Daoy (cell line): ENCODE measurements around the gene FPGS. TPM values are rescaled to one million over a fixed set of nuclear protein-coding genes. Genes with fewer than 3 reads are reported as not detected.
"Not testable (repeated sequence)": the region's sequence is repeated elsewhere in the genome, so short reads cannot be mapped to it uniquely, and the experiment has no call there.

Experiments
- DNase-seq: peaks from one replicate; pipeline ENCODE4 v3.0.0-alpha.2; 2015; ENCODE audit warnings: low read depth
- total RNA-seq: library from RNA; depleted of rRNA; stranded (reverse); fragments of >200 nt; shearing (Covaris generic); gene quantifications from 2 replicates; pipeline ENCODE4 v1.2.3, GENCODE V29; 2014

Gene FPGS
- total RNA-seq, 1 experiment from 2014 or later = 117 TPM

DNA sequence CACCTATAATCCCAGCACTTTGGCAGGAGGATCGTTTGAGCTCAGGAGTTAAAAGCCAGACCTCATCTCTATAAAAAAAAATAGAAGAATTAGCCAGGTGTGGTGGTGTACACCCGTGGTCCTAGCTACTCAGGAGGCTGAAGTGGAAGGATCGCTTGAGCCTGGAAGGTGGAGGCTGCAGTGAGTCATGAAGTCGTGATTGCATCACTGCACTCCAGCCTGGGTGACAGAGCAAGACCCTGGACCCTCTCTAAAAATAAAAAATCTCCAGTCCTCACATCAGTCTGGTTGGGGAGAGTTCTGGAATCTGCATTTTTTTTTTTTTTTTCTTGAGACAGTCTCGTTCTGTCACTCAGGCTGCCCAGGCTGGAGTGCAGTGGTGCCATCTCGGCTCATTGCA, 9.3 kb downstream of the FPGS start:
- DNase-seq = no peak

DNA sequence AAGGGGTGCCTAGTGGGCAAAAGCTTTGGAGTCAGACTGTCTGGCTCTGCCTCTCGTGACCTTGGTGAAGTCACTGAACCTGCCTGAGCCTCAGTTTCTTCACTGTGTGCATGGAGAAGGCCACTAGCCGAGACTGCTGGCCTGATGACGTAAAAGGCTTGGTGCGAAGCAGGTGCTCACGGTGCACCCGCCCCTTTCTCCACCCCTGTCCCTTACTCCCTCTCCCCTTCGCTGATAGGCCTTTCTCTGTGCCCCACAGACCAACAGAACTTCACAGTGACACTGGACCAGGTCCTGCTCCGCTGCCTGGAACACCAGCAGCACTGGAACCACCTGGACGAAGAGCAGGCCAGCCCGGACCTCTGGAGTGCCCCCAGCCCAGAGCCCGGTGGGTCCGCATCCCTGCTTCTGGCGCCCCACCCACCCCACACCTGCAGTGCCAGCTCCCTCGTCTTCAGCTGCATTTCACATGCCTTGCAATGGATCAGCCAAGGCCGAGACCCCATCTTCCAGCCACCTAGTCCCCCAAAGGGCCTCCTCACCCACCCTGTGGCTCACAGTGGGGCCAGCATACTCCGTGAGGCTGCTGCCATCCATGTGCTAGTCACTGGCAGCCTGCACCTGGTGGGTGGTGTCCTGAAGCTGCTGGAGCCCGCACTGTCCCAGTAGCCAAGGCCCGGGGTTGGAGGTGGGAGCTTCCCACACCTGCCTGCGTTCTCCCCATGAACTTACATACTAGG, 10.4 kb downstream of the FPGS start:
- no peak for DNase-seq

DNA sequence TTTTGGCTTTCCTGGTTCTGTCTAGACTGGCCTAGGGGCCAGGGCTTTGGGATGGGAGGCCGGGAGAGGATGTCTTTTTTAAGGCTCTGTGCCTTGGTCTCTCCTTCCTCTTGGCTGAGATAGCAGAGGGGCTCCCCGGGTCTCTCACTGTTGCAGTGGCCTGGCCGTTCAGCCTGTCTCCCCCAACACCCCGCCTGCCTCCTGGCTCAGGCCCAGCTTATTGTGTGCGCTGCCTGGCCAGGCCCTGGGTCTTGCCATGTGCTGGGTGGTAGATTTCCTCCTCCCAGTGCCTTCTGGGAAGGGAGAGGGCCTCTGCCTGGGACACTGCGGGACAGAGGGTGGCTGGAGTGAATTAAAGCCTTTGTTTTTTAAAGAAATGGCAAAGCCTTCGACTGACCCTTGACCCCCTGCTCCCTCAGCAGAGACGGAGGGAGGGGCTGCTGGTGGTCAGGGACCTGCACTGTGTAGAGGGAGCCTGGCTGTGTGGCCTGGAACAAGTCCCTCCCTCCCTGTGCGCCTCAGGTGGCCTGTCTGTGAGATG, 11.1 kb downstream of the FPGS start:
- no peak for DNase-seq

DNA sequence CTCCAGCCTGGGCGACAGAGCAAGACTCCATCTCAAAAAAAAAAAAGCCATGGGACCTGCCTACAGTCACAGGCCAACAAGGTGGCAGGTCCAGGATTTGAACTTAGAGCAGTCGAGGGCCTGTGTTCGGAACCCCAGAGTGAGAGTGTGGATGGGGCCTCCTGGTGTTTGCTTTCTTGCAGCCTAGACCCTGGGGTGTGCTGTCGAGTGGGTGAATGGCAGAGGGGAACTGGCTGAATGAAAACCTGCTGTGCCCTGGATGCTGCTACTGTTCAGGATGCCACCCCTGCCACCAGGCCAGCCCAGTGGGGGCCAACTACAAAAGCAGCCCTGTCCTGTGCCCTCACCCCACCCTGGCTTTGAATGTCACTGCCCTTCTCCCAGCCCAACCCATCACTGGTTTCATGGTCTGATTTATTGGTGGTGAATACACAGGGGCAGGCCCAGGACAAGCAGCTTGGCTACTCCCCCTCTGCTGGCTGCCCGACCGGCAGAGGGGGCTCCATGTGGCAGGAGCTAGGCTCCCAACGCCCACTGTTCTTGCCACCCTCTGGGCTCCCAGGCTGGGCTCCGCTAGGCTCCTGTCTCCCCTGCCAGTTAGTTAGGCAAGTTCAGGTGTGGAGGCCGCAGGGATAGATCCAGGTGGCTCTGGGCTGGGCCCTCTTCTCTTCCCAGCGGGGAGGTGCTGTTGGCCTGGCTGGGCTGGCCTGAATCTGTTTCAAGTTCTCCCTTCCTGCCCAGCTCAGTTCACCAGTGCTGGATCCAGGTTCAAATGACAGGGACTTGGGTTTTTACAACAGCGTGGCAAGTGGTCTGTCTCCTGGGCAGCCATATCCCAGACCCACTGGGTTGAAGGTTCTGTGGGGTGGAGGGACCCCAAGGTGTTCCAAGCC, 12.2 kb downstream of the FPGS start:
- DNase-seq = no peak

DNA sequence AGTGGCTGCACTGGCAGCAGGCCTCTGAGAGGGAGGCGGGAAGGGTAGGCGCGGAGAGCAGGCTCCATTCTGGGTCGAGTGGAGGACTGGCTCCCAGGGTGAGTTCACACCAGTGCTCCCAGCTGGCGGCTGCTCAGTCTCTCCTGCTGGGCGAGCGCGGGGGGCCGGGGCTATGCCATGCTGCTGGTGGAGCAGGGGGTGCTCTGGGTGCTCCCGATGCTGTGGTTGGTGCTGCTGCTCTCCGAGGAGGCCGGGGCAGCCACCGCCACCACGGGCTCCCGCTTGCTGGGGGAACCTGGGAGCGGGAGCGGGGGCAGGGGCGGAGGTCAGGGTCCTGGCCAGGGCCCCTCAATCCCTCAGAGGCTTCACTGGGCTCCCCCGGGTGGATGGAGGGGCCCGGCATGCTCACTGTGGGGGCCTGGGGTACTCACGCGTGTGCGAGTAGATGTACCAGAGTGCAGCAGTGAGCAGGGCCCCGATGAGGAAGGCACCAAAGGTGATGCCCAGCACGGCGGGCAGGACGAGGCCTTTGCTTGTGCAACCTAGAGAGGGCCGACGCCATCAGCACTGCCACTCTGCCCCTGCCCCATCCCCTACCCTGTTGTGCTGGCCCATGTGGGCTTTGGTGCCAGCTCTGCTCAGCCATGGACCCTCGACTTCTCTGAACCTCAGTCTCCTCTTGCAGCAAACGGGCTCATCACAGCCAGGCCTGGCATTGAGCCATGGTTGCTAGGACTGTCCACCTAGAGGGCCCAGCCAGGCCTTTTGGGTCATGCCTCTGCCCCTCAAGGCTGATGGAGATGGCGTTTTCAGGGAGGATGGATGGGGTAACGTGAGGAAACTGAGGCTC, 13.1 kb downstream of the FPGS start:
- no peak for DNase-seq

DNA sequence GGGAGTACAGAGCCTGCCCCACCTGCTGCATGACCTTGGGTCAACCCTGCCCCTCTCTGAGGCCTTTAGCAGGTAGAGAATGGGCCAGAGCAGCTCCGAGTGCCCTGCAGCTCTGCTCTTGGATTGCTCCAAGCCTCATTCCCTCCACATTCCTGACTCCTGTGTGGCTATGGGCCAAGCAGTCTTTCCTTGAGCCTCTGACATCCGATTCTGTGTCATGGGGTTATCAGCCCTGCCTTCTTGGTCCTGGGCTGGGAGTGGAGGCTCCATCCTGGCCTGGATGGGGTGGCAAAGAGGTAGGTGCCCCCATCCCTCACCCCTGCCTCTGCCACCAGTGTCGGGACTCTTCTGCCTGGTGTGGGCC, 13.7 kb downstream of the FPGS start:
- DNase-seq = no peak

DNA sequence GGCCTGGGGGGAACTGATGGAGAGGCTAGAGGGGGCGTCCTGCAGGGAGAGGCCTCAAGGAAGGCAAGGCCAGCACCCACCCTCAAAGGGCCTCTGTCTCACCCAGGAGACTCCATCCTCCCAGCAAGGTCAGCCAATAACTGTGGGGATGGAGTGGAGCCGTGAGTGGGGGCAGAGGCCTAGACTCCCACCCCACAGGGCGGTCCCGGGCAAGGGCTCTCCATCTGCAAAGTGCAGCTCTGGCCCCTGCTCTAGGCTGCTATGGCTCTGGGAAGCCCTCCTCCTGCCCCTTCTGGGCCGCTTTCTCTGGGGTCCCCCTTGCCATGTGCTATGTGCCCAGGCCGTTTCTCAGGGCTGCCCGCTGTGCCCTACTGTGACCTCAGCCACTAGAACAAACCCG, 14.0 kb downstream of the FPGS start:
- DNase-seq = no peak

DNA sequence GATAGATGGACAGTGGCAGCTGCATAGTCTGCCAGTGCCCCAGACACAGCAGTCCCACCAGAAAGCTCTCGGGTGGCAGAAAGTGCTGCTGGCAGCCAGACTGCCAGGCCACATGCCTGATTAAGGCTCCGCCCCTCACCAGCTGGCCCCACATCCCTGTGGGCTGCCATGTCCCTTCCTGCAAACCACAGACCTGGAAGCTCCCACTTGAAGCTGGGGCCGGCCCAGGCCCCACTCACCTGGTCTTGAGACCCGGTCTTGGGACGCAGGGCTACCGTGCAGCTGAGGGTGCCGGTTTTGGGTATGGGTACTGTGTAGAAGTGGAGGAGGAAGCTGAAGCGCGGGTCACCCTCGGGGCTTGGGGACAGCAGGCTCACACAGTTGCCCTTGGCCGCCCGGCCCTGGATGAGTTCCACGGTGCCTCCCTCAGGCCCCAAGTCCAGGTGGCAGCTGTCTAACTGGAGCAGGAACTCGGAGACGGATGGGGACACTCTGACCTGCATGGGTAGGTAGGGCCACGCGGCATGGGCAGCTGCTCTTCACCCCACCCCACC, 15.3 kb downstream of the FPGS start:
- no peak for DNase-seq

DNA sequence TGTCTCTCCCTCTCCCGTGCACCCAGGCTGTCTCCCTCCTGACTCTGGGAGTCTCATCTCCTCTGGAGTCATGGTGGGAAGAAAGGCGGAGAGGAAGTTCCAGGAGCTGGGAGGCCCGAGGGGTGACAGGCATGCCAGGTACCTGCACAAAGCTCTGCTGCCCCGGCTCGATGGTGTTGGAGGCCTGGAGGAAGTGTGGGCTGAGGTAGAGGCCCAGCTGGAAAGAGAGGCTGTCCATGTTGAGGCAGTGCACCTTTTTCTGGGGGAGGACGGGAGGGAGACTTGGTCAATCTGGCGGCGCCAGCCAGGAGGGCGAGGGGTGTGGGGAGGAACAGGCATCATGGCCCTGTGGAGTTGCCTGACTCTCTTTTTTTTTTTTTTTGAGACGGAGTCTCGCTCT, 15.9 kb downstream of the FPGS start:
- no peak for DNase-seq

DNA sequence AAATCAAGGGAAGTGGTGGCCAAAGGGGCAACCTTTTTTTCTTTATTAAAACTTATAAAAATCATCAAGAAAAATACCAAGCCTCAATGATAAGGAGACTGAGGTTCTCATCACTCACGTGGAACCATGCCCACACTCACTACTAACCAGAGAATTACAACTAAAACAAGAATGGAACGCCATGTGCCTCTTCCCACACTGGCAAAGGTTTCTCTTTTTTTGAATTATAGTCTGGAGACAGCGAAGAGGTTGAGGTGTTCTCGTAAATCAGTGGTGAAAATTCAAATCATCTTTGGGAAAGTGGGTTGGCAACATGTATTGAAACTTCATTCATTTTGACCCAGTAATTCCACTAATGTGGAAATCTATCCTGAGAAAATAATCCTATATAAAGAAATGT, 19.4 kb downstream of the FPGS start:
- DNase-seq = no peak

DNA sequence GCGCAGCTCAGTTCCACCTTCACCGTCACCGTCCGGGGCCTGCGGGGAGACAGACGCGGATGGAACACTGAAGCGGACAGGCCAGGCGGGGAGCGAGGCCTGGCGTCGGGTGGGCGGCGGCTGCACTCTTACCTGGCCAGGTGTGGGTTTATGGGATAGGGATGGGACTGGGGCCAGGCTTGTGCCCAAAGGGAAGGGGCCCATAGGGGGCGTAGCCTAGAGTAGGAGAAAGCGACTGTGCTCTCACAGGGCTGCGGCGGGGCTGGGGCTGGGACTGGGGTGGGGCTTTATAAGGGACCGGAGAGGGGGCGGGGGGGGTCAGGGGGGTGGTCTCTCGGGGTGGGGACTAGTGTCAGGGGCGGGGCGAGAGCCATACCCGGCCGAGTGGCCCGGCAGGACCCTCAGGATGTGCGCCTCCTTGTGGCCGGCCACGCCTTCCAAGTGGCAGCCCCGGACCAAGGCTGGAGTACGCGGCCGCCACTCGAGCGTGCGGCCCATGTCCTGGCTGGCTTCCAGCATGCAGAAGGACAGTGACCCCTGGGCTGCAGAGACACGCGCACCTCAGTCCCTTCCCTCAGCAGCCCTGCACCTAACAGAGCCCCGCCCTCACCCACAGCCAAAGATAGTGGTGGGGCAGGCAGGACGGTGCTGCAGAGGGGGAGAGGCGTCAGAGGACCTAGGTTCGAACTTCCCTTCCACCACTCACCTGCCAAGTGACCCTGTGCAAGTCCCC, 22.8 kb downstream of the FPGS start:
- no peak for DNase-seq

DNA sequence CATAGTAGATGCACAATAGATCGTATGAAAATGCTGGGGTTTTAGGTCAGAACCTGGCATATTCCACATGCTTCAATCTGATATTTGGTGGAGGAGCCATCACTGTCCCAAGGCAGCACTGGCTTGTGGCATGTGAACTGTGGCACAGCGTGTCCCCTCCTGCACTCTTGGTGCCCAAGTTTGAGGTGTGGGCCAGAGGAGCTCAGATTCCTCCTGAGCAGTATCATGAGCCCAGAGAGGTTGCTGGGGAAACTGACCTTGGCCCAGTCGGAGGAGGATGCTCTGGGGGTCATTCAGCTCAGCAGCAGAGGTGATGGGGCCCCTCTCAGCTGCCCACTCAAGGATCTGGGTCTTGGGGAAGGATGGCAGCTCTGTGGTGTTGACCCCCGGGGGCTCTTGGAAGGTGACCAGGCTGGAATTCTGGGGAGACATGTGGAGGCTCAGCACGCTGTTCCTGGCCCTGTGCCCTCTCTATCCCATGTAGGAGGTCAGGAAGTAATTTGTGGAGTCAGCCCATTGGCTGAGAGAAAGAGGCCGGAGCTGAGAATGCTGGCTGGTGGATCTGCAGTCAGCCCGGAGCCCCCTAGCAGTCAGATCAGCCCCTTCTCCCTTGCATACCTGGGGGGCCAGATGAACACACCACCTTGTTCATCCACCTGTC, 23.7 kb downstream of the FPGS start:
- DNase-seq = no peak

DNA sequence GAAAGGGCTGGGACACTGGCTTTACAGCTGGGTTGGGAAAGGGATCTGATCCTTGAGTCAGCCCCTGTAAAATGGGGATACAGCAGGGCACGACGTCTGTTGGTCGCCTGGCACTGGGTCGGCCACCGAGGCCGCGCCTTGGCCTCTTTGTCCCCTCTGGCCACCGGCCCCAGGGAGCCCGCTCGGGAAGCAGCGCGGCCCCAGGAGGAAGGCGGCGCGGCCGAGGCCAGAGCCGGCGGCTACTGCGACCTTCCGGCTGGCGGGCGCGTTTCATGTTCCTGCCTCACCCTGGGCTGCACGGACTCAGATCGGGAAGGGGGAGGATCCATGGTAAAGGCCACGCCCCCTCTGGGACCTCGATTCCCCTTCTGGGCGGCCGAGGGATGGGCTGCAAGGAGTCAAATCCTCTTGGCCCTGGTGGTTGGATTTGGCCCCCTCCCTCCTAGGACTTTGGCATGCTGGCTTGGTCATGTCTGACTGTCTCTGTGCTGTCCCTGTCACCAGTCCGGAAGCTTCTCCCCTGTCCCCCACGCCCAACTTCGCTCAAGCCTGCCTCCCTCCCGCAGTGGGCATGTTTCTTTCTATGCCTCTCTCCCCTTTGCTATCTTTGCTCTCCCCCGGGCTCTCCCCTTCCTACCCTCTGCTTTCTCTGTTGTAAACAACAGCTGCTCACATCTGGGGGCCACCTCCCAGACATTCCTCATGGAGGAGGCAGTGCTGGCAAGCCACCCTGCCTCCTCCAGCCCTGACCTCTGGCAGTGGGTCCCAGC, 25.8 kb downstream of the FPGS start:
- no peak for DNase-seq

DNA sequence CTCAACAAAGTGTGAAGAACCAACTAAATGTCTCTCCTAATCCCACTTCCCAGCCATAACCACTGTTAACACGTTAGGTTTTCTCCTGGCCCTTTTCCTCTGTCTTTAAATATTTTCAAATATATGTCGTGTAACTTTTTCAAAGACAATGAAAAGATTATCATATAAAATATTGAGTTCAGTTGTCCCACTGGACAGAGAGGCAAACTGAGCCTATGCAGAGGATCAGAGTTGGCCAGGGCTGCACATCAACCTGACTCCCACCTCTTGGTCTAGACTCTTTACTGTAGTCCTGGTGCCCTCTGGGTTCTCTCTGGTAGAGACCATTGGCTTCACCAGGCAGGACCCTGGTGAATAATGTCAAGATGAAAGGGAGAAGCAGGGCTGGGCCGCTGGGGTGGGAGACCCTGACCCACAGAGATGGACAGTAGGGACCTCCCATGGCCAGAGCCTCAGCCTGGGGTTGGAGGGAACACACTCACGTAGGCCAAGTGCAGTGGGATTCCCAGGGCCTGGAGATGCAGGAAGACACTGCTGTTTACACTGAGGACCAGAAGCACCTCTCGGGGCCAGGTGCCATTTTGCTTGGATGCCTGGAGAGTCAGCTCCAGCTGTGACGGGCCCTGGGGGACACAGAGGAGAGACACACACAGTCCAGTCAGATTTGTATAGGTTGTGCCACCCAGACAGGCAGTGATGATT, 26.7 kb downstream of the FPGS start:
- DNase-seq = no peak

DNA sequence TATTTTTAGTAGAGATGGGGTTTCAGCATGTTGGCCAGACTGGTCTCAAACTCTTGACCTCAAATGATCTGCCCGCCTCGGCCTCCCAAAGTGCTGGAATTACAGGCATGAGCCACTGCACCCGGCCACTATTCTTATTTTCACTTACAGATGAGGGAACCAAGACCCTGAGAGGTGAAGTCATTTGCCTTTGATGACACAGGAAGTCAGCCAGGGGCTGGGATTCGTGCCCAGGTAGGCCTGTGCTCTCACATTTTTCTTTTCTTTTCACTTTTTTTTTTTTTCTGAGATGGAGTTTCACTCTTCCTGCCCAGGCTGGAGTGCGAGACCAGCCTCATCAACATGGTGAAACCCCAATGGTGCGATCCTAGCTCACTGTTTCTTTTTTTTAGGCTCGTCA, 29.6 kb downstream of the FPGS start:
- no peak for DNase-seq

DNA sequence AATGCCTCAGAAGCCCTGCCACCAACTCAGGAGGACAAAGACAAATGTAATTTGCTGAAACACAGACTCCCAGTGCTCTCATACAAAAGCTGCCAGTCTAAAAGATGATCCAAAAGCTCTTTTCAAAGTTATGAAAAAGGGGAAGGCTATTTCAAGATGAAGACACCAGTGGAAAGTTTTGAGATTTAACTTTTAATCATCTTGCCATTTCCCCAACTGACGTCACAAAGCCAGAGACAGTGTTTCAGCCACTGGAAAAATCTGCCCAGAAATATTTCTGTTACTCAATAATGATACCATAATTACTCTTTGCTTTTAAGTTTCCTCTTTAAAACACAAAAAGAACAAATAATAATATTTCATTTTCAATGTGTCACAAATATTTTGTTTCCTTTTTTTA, 30.9 kb downstream of the FPGS start:
- no peak for DNase-seq

DNA sequence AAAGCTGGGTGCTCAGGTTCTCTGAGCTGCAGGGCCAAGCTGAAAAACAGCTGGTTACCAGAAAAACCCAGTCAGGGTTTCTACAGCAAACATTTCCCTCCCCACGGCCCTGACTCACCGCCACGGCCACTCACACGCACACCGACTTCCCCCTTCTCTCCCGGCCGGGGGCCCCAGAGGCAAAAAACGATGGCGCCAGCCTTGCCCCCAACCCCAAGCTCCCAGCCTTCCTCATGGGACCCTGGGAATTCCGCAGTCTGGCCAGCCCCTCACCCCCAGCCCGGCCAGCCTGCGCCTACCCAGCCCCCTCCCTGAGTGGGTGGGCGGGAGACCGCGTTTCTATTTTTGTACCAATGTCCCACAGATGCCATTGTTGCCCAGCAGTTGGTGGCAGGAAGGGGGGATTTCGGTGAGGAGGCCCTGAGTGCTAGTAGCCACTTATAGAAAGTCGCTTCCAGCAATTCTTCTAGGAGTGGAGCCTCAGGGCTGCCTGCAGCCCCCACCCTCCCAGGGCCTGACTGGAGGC, 33.4 kb downstream of the FPGS start:
- DNase-seq = peak; percentile 44

DNA sequence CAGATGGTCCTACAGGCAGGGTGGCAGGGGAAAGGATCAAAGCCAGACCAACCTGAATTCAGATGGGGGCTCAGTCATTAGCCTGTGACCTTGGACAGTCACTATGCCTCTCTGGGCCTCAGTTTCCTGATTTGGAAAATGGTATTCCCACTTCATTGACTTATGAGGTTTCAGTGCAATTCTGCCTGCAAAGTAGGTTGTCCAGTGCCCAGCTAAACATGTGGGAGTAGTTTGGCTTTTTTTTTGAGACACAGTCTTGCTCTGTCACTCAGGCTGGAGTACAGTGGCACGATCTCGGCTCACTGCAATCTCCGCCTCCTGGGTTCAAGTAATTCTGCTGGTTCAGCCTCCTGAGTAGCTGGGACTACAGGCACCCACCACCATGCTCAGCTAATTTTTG, 33.9 kb downstream of the FPGS start:
- not testable (repeated sequence) for DNase-seq

DNA sequence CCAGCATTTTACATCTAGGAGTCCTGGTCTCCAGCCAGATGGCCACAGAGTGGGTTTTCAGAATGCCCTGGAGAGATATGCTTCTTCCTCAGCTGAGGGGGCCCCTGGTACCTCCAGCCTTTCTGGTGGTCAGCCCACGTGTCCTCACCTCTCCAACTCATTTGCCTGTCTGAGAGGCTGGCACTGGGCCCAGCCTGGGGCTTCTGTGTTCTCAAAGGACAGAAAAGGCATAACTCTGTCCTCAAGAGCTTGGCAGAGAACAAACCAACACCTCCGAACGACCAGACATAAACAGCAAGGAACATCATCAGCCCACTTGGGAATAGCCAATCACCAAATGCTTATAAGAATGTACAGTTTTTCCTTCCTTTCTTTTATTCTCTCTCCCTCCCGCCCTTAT, 34.7 kb downstream of the FPGS start:
- DNase-seq = no peak
